Ovary (tissue), 9 donors: ENCODE data around the gene BICDL2. TPM values are rescaled to one million over a fixed set of nuclear protein-coding genes. Genes with fewer than 3 reads are reported as not detected.
A peak's percentile ranks its signal among the peaks of the same experiment; 100 is the strongest.

Source experiments
- DNase-seq, 5 donors: peaks; one replicate each; pipeline ENCODE4 v3.0.0-alpha.2; 2019 to 2020
- H3K27ac ChIP-seq, 2 donors: fragments of 200-600 bp; one replicate each; pipeline versions ENCODE4 v1.5.1 to v1.8.0; 2019 to 2022
- H3K27me3 ChIP-seq: fragments of 200-600 bp; one replicate; pipeline ENCODE4 v1.8.0; 2022
- H3K36me3 ChIP-seq: fragments of 200-600 bp; sonication (generic); one replicate; pipeline ENCODE4 v1.5.1; 2019
- H3K4me1 ChIP-seq: one replicate; pipeline ENCODE4 v1.8.1; 2013; ENCODE audit warnings: mild to moderate bottlenecking, moderate library complexity; ENCODE audit not compliant: insufficient read depth
- H3K4me3 ChIP-seq: fragments of 200-600 bp; sonication (generic); one replicate; pipeline ENCODE4 v1.5.1; 2017
- H3K9me3 ChIP-seq, 2 donors: fragments of 200-600 bp in 1 of 2; sonication (generic) in 1 of 2; one replicate each; pipeline versions ENCODE4 v1.5.1 to v1.8.1; 2013 to 2019; ENCODE audit warnings: mild to moderate bottlenecking in 1 of 2, moderate library complexity in 1 of 2
- CTCF ChIP-seq, 3 donors: fragments of 450-650 bp in 2 of 3; fragments of 200-600 bp in 1 of 3; IDR thresholded peaks; one replicate each; pipeline versions ENCODE4 v1.5.1 to v1.8.0; 2016 to 2022; ENCODE audit warnings: antibody characterized with exemption in 3 of 3, mild to moderate bottlenecking in 1 of 3
- EP300 ChIP-seq: sonication (generic); formaldehyde crosslinking; IDR thresholded peaks from one replicate; pipeline ENCODE4 v1.6.1; 2017; ENCODE audit warnings: antibody characterized with exemption
- POLR2A ChIP-seq: fragments of 450-650 bp; IDR thresholded peaks from one replicate; pipeline ENCODE4 v1.6.1; 2017; ENCODE audit warnings: antibody characterized with exemption, mild to moderate bottlenecking, moderate library complexity
- WGBS, 3 donors: extraction: QIAGEN DNeasy Blood & Tissue Kit in 1 of 3; methylation state at CpG; one replicate each; pipeline versions ENCODE4 v1.1.5 to v1.1.7; 2013 to 2017; 5-methylcytosine and 5-hydroxymethylcytosine counted together
- intact Hi-C, 4 donors: fragments of 100-400 bp; cut with DNase I; formaldehyde crosslinking; loops; one replicate each; pipeline versions ENCODE4 v1.11.0 to v1.15.1; 2022 to 2023
- polyA plus RNA-seq, 2 donors: library from polyadenylated mRNA; stranded (reverse); fragments of 200-250 nt in 1 of 2; fragments of 350-450 nt in 1 of 2; fragmentation: Illumina TruSeq in 1 of 2; extraction: RNeasy Lipid Tissue Mini Kit (QIAGEN cat#74804) in 1 of 2; gene quantifications; one replicate each; pipeline ENCODE4 v1.2.3, GENCODE V29; 2013 to 2014
- total RNA-seq, 7 donors: library from RNA; depleted of rRNA in 2 of 7; stranded (reverse); fragments of >200 nt in 2 of 7; fragmentation: NEBNext Ultra II Directional in 3 of 7; extraction: Animal tissue kit (Norgen Biotek cat#: 25700) in 3 of 7; gene quantifications; one replicate each; pipeline versions ENCODE4 v1.1.0 to v1.2.4, GENCODE V29; 2016 to 2023
- donor health status: DM: no; HTN: no; CAD: no; lungs with moderate emphysema.
- donor health status: DM: no; HTN: no; CAD: no.
- donor health status: Bipolar disorder and iron deficiency.
- donor health status: DM: yes; HTN: yes; CAD: no.
- donor health status: DM: no; HTN: no; CAD: no.
- donor health status: DM: yes; HTN: yes; CAD: no.

The BICDL2 gene
- total and polyA plus RNA-seq, 9 donors: 0.02 to 21.9 (median 1.3) TPM; not detected in 3

- Histone ChIP-seq H3K4me1 (peaks cover 21% of the 10 kb centered on the region), H3K27ac (peak overlapping the region; percentile 91 to 92), H3K27me3 (no peaks in the 10 kb centered on the region), H3K9me3 (no peaks in the 10 kb centered on the region), H3K36me3 (no peaks in the 10 kb centered on the region), H3K4me3 (peak overlapping the region; percentile 60)
- no peak for TF ChIP-seq CTCF (IDR thresholded peaks at IDR 0.05)
- TF ChIP-seq EP300: peak; percentile 62
- 0 to 1% (median 0%) methylated on average over 54 to 57 of the region's 57 CpGs for WGBS, 3 donors
- intact Hi-C loops: loop anchor here in 1 of 4 donors (10.0 kb wide), 1 partner anchor 264 kb away; the partner anchor contains the start of gene ZNF263
- peak; percentile 81 to 90 (median 86) for DNase-seq
These were observed 15.9 kb downstream of the BICDL2 start for GRCh38 chr16:3020604-3021448.

GRCh38 chr16:3020247-3020603 lies 16.5 kb downstream of the BICDL2 start, which contains the start of gene TNFRSF12A:
Gene TNFRSF12A (plus strand): TSS chr16:3020368. CDS start chr16:3020398, 30 bp downstream.
- peak within 1 kb of the TSS; percentile 91 to 92 for H3K27ac ChIP-seq
- no peaks in the 10 kb centered on the region for H3K9me3 ChIP-seq
- TF ChIP-seq EP300 (no peak), POLR2A (peak; percentile 81), CTCF (IDR thresholded peaks at IDR 0.05) (peak in 2 of 3 donors; percentile 14 to 31)
- WGBS, 3 donors: 0 to 1% (median 0%) methylated on average over 11 to 49 of the region's 49 CpGs
- peaks cover 21% of the 10 kb centered on the region for H3K4me1 ChIP-seq
- H3K36me3 ChIP-seq: no peaks in the 10 kb centered on the region
- DNase-seq: peak; percentile 64 to 83 (median 76)
- no peaks in the 10 kb centered on the region for H3K27me3 ChIP-seq
- H3K4me3 ChIP-seq: peak within 1 kb of the TSS; percentile 60
- intact Hi-C loops: loop anchor here in 1 of 4 donors (10.0 kb wide), 1 partner anchor 265 kb away; the partner anchor contains the start of gene ZNF263

GRCh38 chr16:3019594-3020246 lies 17.0 kb downstream of the BICDL2 start:
- whole genome bisulfite sequencing, 3 donors: 25 to 38% (median 32%) methylated on average over 36 to 40 of the region's 40 CpGs
- no peak for TF ChIP-seq POLR2A
- TF ChIP-seq EP300: no peak
- no peak for TF ChIP-seq CTCF (IDR thresholded peaks at IDR 0.05)
- intact Hi-C loops: loop anchor here in 1 of 4 donors (10.0 kb wide), 1 partner anchor 265 kb away; the partner anchor contains the start of gene ZNF263

GRCh38 chr16:3017794-3018506 lies 18.8 kb downstream of the BICDL2 start, which contains the start of gene CLDN6:
Gene CLDN6 (minus strand): TSS chr16:3018183. CDS start chr16:3016021, 2,162 bp downstream.
- WGBS, 3 donors: 3 to 4% (median 4%) methylated on average over 34 to 52 of the region's 52 CpGs
- H3K4me1 ChIP-seq: peaks cover 15% of the 10 kb centered on the region
- H3K4me3 ChIP-seq: no peak within 1 kb of the TSS
- H3K36me3 ChIP-seq: no peaks in the 10 kb centered on the region
- no peak for TF ChIP-seq CTCF (IDR thresholded peaks at IDR 0.05)
- TF ChIP-seq POLR2A: no peak
- intact Hi-C loops: no loop called here
- no peaks in the 10 kb centered on the region for H3K27me3 ChIP-seq
- peak in 2 of 5 donors; percentile 41 to 52 for DNase-seq
- H3K9me3 ChIP-seq: no peaks in the 10 kb centered on the region
- no peak within 1 kb of the TSS for H3K27ac ChIP-seq

More at GRCh38 chr16:3019594-3020246, 17.0 kb downstream of the BICDL2 start:
- H3K36me3 ChIP-seq: no peaks in the 10 kb centered on the region
- H3K9me3 ChIP-seq: no peaks in the 10 kb centered on the region
- H3K4me3 ChIP-seq: peak overlapping the region; percentile 60
- H3K27ac ChIP-seq: no peak overlapping the region
- no peaks in the 10 kb centered on the region for H3K27me3 ChIP-seq
- DNase-seq: no peak
- peaks cover 21% of the 10 kb centered on the region for H3K4me1 ChIP-seq
